ENCODE data around the gene RASGEF1C. TPM values are rescaled to one million over a fixed set of nuclear protein-coding genes. Genes with fewer than 3 reads are reported as not detected.

Gene RASGEF1C
- total RNA-seq, 2 experiments from 2014 or later = not detected

- ChIA-PET CTCF (interaction anchor here (0.6 kb wide), 1 partner anchor 104 kb away, joined by 3 read pairs; no protein-coding TSS in a partner anchor), POLR2A (no interaction called here)
Observed at GRCh38 chr5:180193749-180194375, 15.1 kb downstream of the RASGEF1C start.

GRCh38 chr5:180191716-180192115, 17.3 kb downstream of the RASGEF1C start:
- POLR2A ChIA-PET = no interaction called here
- CTCF ChIA-PET = no interaction called here

GRCh38 chr5:180187767-180188166, 21.2 kb downstream of the RASGEF1C start:
- ChIA-PET CTCF (no interaction called here), POLR2A (no interaction called here)

GRCh38 chr5:180180846-180181245, 28.2 kb downstream of the RASGEF1C start:
- POLR2A ChIA-PET = no interaction called here
- CTCF ChIA-PET = no interaction called here

- ChIA-PET POLR2A (no interaction called here), CTCF (no interaction called here)
Observed at GRCh38 chr5:180180421-180180820, 28.6 kb downstream of the RASGEF1C start.

- ChIA-PET POLR2A (no interaction called here), CTCF (no interaction called here)
Observed at GRCh38 chr5:180179442-180180420, 29.3 kb downstream of the RASGEF1C start.

- CTCF ChIA-PET = no interaction called here
Observed at GRCh38 chr5:180178531-180179441, 30.2 kb downstream of the RASGEF1C start.

GRCh38 chr5:180176191-180176590, 32.8 kb downstream of the RASGEF1C start:
- POLR2A ChIA-PET = no interaction called here
- CTCF ChIA-PET = no interaction called here

More at GRCh38 chr5:180178531-180179441, 30.2 kb downstream of the RASGEF1C start:
- POLR2A ChIA-PET = no interaction called here

- ChIA-PET POLR2A (no interaction called here), CTCF (no interaction called here)
Observed at GRCh38 chr5:180175015-180175431, 34.0 kb downstream of the RASGEF1C start.

- POLR2A ChIA-PET = no interaction called here
- CTCF ChIA-PET = no interaction called here
Observed at GRCh38 chr5:180174587-180174972, 34.4 kb downstream of the RASGEF1C start.

- POLR2A ChIA-PET = no interaction called here
- CTCF ChIA-PET = interaction anchor here (0.6 kb wide), 1 partner anchor 133 kb away, joined by 5 read pairs; no protein-coding TSS in a partner anchor
Observed at GRCh38 chr5:180173875-180174586, 35.0 kb downstream of the RASGEF1C start.

- POLR2A ChIA-PET = no interaction called here
Observed at GRCh38 chr5:180173198-180173544, 35.8 kb downstream of the RASGEF1C start.

GRCh38 chr5:180172447-180173197, 36.4 kb downstream of the RASGEF1C start:
- POLR2A ChIA-PET = no interaction called here
- CTCF ChIA-PET = no interaction called here

More at GRCh38 chr5:180173198-180173544, 35.8 kb downstream of the RASGEF1C start:
- CTCF ChIA-PET = interaction anchor here (0.6 kb wide), 1 partner anchor 133 kb away, joined by 5 read pairs; no protein-coding TSS in a partner anchor

GRCh38 chr5:180171568-180172094, 37.4 kb downstream of the RASGEF1C start:
- POLR2A ChIA-PET = no interaction called here
- CTCF ChIA-PET = no interaction called here

- CTCF ChIA-PET = no interaction called here
- POLR2A ChIA-PET = no interaction called here
Observed at GRCh38 chr5:180170810-180171567, 38.0 kb downstream of the RASGEF1C start.

GRCh38 chr5:180170106-180170809, 38.8 kb downstream of the RASGEF1C start:
- ChIA-PET CTCF (no interaction called here), POLR2A (no interaction called here)

Measured in activated CD8-positive, alpha-beta memory T cell treated with anti-CD3 and anti-CD28 coated beads for 36 hours (primary cell).